B cell (primary cell): ENCODE measurements around the gene KRTAP10-3. TPM values are rescaled to one million over a fixed set of nuclear protein-coding genes. Genes with fewer than 3 reads are reported as not detected.

Experiments used
- ATAC-seq: fragments of 200-7000 bp; cut with Tn5 transposase; one replicate; pipeline ENCODE4 v1.10.0; 2021; ENCODE audit warnings: low read depth, mild to moderate bottlenecking, moderate number of reproducible peaks, moderate library complexity
- CTCF ChIA-PET: fragments of 350-600 bp; sonication (Branson Sonifier 250); formaldehyde crosslinking; loops from one replicate; lab custom pipeline; 2021; ENCODE audit warnings: antibody characterized with exemption, inconsistent platforms; lab: Charles Lee
- POLR2A ChIA-PET: fragments of 350-600 bp; sonication (Branson Sonifier 250); formaldehyde crosslinking; loops from one replicate; lab custom pipeline; 2021; ENCODE audit warnings: antibody characterized with exemption; lab: Charles Lee
- DNase-seq: peaks from one replicate; pipeline ENCODE4 v3.0.0; 2013
- H2AFZ ChIP-seq: 2 replicates; pipeline ENCODE4 v1.6.1; 2012; ENCODE audit warnings: mild to moderate bottlenecking, low read depth, low read length; ENCODE audit not compliant: insufficient read depth, poor library complexity, severe bottlenecking
- H3K27ac ChIP-seq, 2 donors: 1 replicate in 1 of 2; 2 replicates in 1 of 2; pipeline ENCODE4 v1.5.1; 2012 to 2013; ENCODE audit warnings: low read length in 2 of 2, mild to moderate bottlenecking in 2 of 2, moderate library complexity in 1 of 2
- H3K27me3 ChIP-seq, 4 experiments: fragments of 200-600 bp in 1 of 4; sonication (generic) in 1 of 4; replicated peaks in 1 of 4; 1 replicate in 2 of 4; 2 replicates in 2 of 4; pipeline versions ENCODE4 v1.6.1 to v1.7.0; 2013 to 2016; ENCODE audit warnings: low read length in 3 of 4, mild to moderate bottlenecking in 2 of 4, mixed read lengths in 1 of 4, moderate library complexity in 1 of 4; ENCODE audit not compliant: insufficient read depth in 4 of 4, control insufficient read depth in 3 of 4; ENCODE audit errors: control extremely low read depth in 1 of 4
- H3K36me3 ChIP-seq, 2 experiments: replicated peaks in 1 of 2; 1 replicate in 1 of 2; 2 replicates in 1 of 2; pipeline versions ENCODE4 v1.6.1 to v1.7.1; 2013; ENCODE audit warnings: low read length in 1 of 2; ENCODE audit not compliant: insufficient read depth in 2 of 2, control insufficient read depth in 1 of 2; ENCODE audit errors: control extremely low read depth in 1 of 2, extremely low read depth in 1 of 2
- H3K4me1 ChIP-seq, 2 donors: fragments of 200-600 bp in 1 of 2; sonication (generic) in 1 of 2; 1 replicate in 1 of 2; 2 replicates in 1 of 2; pipeline versions ENCODE4 v1.5.1 to v1.6.1; 2013 to 2017; ENCODE audit warnings: low read length in 2 of 2; ENCODE audit not compliant: control insufficient read depth in 2 of 2, insufficient read depth in 2 of 2
- H3K4me2 ChIP-seq: replicated peaks from 2 replicates; pipeline ENCODE3; 2012; ENCODE audit warnings: mild to moderate bottlenecking, low read depth, low read length; ENCODE audit not compliant: poor library complexity, severe bottlenecking
- H3K4me3 ChIP-seq, 5 experiments: fragments of 200-600 bp in 1 of 5; sonication (generic) in 1 of 5; 1 replicate in 3 of 5; 2 replicates in 2 of 5; pipeline versions ENCODE4 v1.5.1 to v1.7.0; 2011 to 2016; ENCODE audit warnings: low read length in 4 of 5, mild to moderate bottlenecking in 4 of 5, low read depth in 2 of 5, control low read depth in 1 of 5, moderate library complexity in 1 of 5; ENCODE audit not compliant: insufficient read depth in 1 of 5; ENCODE audit errors: control extremely low read depth in 1 of 5, extremely low read depth in 1 of 5
- H3K79me2 ChIP-seq: fragments of 200-600 bp; sonication (generic); one replicate; pipeline ENCODE4 v1.6.0; 2016; ENCODE audit warnings: low read length; ENCODE audit not compliant: control insufficient read depth, insufficient read depth
- H3K9ac ChIP-seq: fragments of 200-600 bp; sonication (generic); 2 replicates; pipeline ENCODE4 v1.6.1; 2017; ENCODE audit warnings: mild to moderate bottlenecking, low read length, moderate library complexity
- H3K9me3 ChIP-seq, 3 donors: one replicate each; pipeline versions ENCODE4 v1.6.1 to v1.7.1; 2013; ENCODE audit warnings: low read length in 2 of 3; ENCODE audit not compliant: control insufficient read depth in 2 of 3, insufficient read depth in 1 of 3; ENCODE audit errors: control extremely low read depth in 1 of 3
- H4K20me1 ChIP-seq: 2 replicates; pipeline ENCODE4 v1.6.0; 2012; ENCODE audit warnings: mild to moderate bottlenecking, low read length; ENCODE audit not compliant: insufficient read depth, control insufficient read depth, poor library complexity, severe bottlenecking
- H3K27ac Mint-ChIP-seq: one replicate; pipeline ENCODE4 v1.8.0; 2021; ENCODE audit warnings: mixed read lengths
- H3K27me3 Mint-ChIP-seq: one replicate; pipeline ENCODE4 v1.8.0; 2021; ENCODE audit warnings: mixed read lengths
- H3K4me1 Mint-ChIP-seq: one replicate; pipeline ENCODE4 v1.8.0; 2021; ENCODE audit warnings: mixed read lengths
- H3K4me3 Mint-ChIP-seq: one replicate; pipeline ENCODE4 v1.8.0; 2021; ENCODE audit warnings: mixed read lengths
- H3K9me3 Mint-ChIP-seq: one replicate; pipeline ENCODE4 v1.8.0; 2022; ENCODE audit warnings: mixed read lengths; ENCODE audit not compliant: insufficient read depth
- EZH2 ChIP-seq: IDR thresholded peaks from 2 replicates; pipeline ENCODE4 v1.6.1; 2012; ENCODE audit warnings: borderline replicate concordance, low read depth, mild to moderate bottlenecking, moderate library complexity, low read length; ENCODE audit not compliant: insufficient read depth, poor library complexity, severe bottlenecking
- WGBS: methylation state at CpG from one replicate; pipeline ENCODE4 v1.1.5; 2013; ENCODE audit warnings: missing lambda C conversion rate; ENCODE audit not compliant: insufficient coverage; 5-methylcytosine and 5-hydroxymethylcytosine counted together
- intact Hi-C: fragments of 100-400 bp; cut with micrococcal nuclease; formaldehyde crosslinking; loops from one replicate; pipeline ENCODE4 v1.10.0; 2022
- polyA plus RNA-seq: library from polyadenylated mRNA; depleted of rRNA; stranded (reverse); fragments of >200 nt; gene quantifications from 2 replicates; pipeline ENCODE4 v1.2.3, GENCODE V29; 2012
- total RNA-seq, 2 donors: library from RNA; stranded (reverse); fragments of 120-200 nt in 1 of 2; gene quantifications; 1 replicate in 1 of 2; 2 replicates in 1 of 2; pipeline versions ENCODE4 v1.2.3 to v1.2.4, GENCODE V29; 2013 to 2022
- TF ChIP-seq, protein P1 (sequence below): fragments of 200-600 bp; IDR thresholded peaks from one replicate; pipeline ENCODE4 v1.8.0; 2022; ENCODE audit warnings: antibody characterized with exemption, mild to moderate bottlenecking

KRTAP10-3 gene
- total and polyA plus RNA-seq, 2 donors (not counting 1 experiment from before 2014, with no cell fraction given) = 0.40 TPM; not detected in 1

DNA sequence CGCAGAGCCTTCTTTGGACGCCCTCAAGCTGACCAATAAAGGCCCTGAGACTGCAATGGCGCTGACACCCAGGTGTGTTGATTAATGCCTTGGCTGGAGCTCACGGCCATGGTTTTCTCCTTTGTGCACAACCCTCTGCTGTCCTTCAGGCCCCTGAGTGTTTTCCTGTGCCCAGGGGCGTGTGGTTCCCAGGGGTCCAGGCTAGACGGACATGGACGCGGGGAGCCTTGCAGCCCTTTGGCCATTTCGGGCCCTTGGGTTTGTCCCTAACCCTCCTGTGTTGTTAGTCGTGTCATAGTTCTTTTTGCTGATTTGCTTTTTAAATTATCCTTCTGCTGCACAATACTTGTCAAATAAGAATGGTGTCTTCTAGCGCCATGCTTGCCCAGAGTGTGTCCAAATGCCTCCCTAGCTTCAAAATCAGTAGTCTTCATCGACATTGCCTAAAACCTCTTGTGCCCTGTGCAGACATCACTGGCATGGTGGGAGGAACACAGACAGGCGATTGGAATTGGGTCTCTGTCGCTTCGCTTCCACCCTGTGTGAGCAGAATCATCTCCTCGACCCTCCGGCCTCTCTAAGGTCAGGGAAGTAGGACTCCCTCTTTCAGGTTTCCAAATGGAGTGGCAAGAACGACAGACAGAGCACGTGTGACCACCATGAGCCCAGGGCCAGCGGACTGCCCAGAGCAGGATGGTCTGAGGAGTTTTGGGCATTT is 16.9 kb upstream of the KRTAP10-3 start:
- no peaks in the 10 kb centered on the region for H3K4me1 Mint-ChIP-seq
- WGBS = 95% methylated on average over 13 of the region's 20 CpGs
- ChIA-PET POLR2A (no interaction called here), CTCF (no interaction called here)
- Histone ChIP-seq H3K27ac (no peak overlapping the region), H3K27me3 (peaks cover 0 to 4% (median 0%) of the 10 kb centered on the region in 4 experiments), H3K9ac (no peak overlapping the region), H3K4me3 (no peak overlapping the region), H3K4me2 (no peak overlapping the region), H3K4me1 (no peaks in the 10 kb centered on the region), H3K9me3 (peaks cover 0 to 52% (median 11%) of the 10 kb centered on the region in 3 donors), H4K20me1 (no peaks in the 10 kb centered on the region), H2AFZ (no peak overlapping the region), H3K79me2 (no peaks in the 10 kb centered on the region), H3K36me3 (no peaks in the 10 kb centered on the region)
- DNase-seq (no peak), ATAC-seq (no peak)
- peaks cover 5% of the 10 kb centered on the region for H3K9me3 Mint-ChIP-seq
- H3K27ac Mint-ChIP-seq = no peak overlapping the region
- TF ChIP-seq, protein P1, sequence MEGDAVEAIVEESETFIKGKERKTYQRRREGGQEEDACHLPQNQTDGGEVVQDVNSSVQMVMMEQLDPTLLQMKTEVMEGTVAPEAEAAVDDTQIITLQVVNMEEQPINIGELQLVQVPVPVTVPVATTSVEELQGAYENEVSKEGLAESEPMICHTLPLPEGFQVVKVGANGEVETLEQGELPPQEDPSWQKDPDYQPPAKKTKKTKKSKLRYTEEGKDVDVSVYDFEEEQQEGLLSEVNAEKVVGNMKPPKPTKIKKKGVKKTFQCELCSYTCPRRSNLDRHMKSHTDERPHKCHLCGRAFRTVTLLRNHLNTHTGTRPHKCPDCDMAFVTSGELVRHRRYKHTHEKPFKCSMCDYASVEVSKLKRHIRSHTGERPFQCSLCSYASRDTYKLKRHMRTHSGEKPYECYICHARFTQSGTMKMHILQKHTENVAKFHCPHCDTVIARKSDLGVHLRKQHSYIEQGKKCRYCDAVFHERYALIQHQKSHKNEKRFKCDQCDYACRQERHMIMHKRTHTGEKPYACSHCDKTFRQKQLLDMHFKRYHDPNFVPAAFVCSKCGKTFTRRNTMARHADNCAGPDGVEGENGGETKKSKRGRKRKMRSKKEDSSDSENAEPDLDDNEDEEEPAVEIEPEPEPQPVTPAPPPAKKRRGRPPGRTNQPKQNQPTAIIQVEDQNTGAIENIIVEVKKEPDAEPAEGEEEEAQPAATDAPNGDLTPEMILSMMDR = no peak
- no peak for TF ChIP-seq EZH2
- intact Hi-C loops = no loop called here
- H3K4me3 Mint-ChIP-seq = no peak overlapping the region
- peaks cover 30% of the 10 kb centered on the region for H3K27me3 Mint-ChIP-seq
